Stimulated activated naive CD8-positive, alpha-beta T cell treated with anti-CD3 and anti-CD28 coated beads, Interleukin-15, Interleukin-2, amounts not matched to agents 100 U/mL and 50 U/mL, for 24 hours (primary cell): ENCODE results near the gene FAIM2.

ENCODE experiments used
- ATAC-seq: fragments of 150-1000 bp; cut with Tn5 transposase; one replicate; pipeline ENCODE4 v1.10.0; 2021
- DNase-seq: peaks from one replicate; pipeline ENCODE4 v3.0.0; 2021

Gene FAIM2

GRCh38 chr12:49939307-49939706 lies 35.6 kb upstream of the FAIM2 start:
- no peak for DNase-seq
- no peak for ATAC-seq

GRCh38 chr12:49937639-49938300 lies 34.1 kb upstream of the FAIM2 start:
- ATAC-seq (no peak), DNase-seq (no peak)

GRCh38 chr12:49936925-49937324 lies 33.2 kb upstream of the FAIM2 start:
- DNase-seq = no peak
- ATAC-seq = no peak

DNA sequence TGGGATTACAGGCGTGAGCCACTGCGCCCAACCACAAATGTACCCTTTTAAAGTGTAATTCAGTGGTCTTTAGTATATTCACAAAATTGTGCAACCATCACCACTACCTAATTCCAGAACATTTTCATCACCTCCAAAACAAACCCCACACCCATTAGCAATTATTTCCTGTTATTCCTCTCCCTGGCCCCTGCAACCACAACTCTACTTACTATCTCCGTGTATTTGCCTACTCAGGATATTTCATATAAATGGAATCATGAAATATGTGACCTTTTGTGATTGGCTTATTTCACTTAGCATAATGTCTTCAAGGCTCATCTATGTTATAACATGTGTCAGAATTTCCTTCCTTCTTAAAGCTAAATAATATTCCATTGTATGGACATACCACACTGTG lies 30.8 kb upstream of the FAIM2 start:
- DNase-seq = no peak
- no peak for ATAC-seq

DNA sequence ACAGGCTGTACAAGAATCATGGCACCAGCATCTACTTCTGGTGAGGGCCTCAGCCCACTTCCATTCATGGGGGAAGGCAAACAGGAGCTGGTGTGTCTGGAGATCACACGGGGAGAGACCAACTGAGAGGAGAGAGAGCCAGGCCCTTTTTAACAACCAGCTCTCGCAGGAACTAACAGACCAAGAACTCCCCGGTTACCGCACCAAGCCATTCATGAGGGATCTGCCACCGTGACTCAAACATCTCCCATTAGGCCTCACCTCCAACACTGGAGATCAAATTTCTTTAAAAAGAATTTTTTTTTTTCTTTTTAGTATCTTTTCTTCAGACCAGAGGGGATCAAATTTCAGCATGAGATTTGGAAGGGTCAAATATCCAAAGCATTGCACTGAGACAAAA lies 30.1 kb upstream of the FAIM2 start:
- DNase-seq (no peak), ATAC-seq (no peak)

DNA sequence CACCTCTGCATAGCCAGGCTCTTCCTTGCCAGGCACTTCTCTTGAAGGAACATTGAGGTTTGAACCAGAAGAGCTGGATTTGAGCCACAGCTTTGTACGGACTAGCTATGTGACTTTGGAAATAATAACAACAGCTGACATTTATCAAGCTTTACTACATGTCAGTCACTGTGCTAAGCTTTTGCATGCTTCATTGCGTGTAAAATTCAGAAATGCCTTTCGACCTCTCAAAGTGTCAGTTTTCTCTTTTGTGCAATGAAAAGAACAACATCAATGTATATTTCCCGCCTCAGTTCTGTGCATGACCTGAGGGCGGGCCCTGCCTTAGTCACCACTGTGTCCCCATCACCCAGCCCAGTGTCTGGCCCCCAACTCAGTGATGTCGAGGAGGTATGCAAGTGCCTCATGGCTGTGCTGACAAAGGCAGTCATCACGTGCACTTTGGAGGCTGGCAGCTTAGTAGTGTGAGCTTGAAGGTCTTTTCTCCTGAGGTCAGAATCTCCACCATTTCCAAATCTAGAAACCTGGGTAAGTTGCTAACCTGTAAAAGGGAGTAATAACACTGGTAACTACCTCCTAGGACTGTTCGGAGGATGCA lies 28.9 kb upstream of the FAIM2 start:
- DNase-seq (no peak), ATAC-seq (no peak)

- DNase-seq = no peak
- no peak for ATAC-seq
These were observed 28.3 kb upstream of the FAIM2 start for GRCh38 chr12:49932023-49932422.

GRCh38 chr12:49930515-49931288 lies 27.0 kb upstream of the FAIM2 start:
- no peak for DNase-seq
- ATAC-seq = peak; percentile 73

GRCh38 chr12:49929581-49929980 lies 25.9 kb upstream of the FAIM2 start:
- DNase-seq (no peak), ATAC-seq (no peak)

- no peak for ATAC-seq
- no peak for DNase-seq
These were observed 24.8 kb upstream of the FAIM2 start for GRCh38 chr12:49928471-49928870.

- ATAC-seq (no peak), DNase-seq (no peak)
These were observed 21.9 kb upstream of the FAIM2 start for GRCh38 chr12:49925433-49926204.

DNA sequence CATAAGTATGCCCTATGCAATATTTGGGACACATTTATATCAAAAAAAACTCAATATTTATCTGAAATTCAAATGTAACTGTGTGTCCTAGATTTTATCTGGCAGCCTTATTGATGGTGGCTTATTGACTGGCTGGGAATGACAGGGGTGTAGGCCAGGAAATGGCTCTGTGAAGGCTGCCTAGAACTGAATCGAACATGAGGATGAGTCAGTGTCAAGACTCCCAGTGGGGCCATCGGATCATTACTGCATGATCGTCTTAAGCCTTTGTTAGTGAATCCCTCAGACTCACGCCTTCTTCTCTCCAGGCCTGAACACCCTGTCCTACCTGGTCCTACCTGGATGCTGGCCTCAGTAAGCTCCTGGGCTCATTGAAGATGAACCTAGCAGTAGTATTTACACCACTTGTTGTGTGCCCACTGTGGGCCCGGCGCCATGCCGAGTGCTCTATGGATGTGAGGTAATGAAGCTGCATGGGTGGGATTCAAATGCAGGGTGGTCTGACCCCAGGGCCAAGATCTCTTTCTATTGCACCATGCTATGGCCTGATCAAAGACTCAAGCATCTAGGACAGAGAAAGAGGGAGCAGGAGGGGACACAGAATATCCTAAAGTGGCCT lies 21.0 kb upstream of the FAIM2 start:
- ATAC-seq (no peak), DNase-seq (no peak)

GRCh38 chr12:49923880-49924556 lies 20.3 kb upstream of the FAIM2 start:
- DNase-seq (no peak), ATAC-seq (no peak)

- ATAC-seq (no peak), DNase-seq (no peak)
These were observed 19.4 kb upstream of the FAIM2 start for GRCh38 chr12:49923035-49923644.

DNA sequence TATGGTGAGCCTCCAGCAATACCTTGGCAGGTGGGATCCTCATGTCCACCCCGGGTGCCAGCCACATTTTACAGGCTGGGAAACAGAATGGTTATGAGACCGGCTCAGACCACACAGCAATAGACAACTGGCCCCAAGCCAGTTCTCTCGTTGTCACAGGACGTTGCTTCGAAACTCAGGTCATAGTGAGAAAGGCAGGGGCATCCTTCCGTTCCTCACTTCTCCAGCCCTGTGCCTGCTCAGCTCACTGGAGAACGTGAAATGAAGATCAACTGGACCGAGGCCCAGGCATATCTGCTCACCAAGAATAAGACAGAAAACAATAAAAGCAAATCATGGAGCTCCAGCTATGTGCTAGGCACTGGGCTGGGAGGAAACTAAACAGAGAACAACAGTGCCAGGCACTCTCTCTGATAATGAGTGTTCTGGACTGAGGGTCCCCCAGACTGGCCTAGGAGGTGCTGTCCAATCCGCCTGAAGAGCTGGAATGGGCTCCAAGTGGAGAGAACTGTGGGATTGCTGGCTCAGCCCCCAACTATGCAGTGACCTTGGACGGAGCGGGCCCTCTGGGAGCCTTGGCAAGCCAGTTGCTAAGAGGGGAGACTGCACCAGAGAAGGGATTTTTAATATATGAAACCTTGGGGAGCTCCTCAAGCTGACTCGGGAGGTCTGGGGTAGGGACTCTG lies 18.8 kb upstream of the FAIM2 start:
- ATAC-seq (no peak), DNase-seq (no peak)

DNA sequence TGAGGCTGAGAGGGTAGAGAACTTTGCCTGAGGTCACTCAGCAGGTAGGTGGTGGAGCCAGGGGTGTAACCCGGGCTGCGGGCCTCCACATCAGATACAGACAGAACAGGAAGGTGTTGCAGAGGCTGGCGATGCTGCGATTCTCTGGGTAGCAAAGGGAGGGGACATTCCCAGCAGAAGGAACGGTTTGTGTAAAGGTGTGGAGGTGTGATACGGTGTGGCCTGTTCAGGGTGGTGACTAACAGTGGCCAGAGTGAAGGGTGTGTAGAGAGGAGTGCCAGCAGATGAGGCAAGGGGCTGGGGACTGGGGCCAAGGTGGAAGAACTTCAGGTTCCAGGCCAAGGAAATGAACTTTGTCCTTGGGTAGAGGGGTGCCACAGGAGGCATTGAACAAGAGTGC lies 18.2 kb upstream of the FAIM2 start:
- no peak for ATAC-seq
- no peak for DNase-seq

- DNase-seq (no peak), ATAC-seq (no peak)
These were observed 17.6 kb upstream of the FAIM2 start for GRCh38 chr12:49921299-49921698.

GRCh38 chr12:49920915-49921286 lies 17.2 kb upstream of the FAIM2 start:
- no peak for ATAC-seq

DNA sequence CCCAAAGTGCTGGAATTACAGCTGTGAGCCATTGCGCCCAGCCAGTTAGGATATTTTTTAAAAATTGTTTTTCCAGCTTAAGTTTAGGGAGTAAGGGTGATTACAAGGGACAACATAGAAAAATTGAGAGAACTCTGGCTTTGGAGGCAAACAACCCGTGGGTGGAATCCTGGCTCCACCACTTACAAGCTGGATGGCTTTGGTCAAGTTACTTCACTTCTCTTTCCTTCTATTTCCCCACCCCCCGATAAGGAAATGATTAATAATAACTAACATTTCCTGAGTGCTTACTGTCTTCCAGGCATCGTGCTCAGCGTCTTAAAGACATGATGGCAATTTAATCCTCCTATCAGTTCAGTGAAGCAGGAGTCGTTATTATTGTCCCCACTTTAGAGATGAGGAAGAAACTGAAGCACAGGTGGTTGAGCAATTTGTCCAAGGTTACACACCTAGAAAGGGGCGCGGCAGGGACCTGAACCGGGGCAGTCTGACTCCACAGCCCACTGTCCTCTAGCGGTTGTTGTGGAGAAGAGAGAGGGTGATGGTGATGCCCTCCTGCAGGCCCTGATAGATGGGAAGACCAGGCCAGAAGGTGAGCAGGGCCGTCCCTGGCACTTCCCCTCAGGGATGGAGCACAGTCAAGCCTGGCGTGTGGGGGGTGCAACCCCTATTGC lies 16.7 kb upstream of the FAIM2 start:
- ATAC-seq (no peak), DNase-seq (no peak)

More at GRCh38 chr12:49920915-49921286, 17.2 kb upstream of the FAIM2 start:
- DNase-seq = no peak

DNA sequence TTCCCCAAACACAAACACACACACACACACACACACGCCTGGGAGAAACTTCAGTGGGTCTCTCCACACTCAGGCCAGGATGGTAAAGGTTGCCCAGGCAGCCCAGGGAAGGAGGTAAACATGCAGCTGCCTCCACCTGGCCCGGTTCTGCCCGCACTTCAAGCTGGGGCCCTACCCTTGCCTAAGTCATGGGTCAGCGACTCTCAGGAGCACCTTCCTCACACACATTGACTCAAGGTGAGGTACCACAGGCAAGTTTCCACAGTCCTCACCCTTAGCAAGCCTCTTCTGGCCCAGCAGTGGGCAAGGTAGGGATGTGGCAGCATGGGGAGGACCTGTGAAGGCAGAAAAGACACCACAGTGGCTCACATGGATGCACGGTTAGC lies 14.1 kb upstream of the FAIM2 start:
- no peak for DNase-seq

More for the DNA sequence above, 14.1 kb upstream of the FAIM2 start:
- peak; percentile 25 for ATAC-seq
